HepG2 (cell line): ENCODE results near the gene LGI4.

Experiments
- GPN1 ChIP-seq: sonication (generic); formaldehyde crosslinking; IDR thresholded peaks from 2 replicates; pipeline ENCODE4 v1.5.1; 2020; ENCODE audit warnings: missing genetic modification reagents, borderline replicate concordance
- NCOA2 ChIP-seq: sonication (generic); formaldehyde crosslinking; IDR thresholded peaks from 2 replicates; pipeline ENCODE4 v1.8.0; 2022; ENCODE audit warnings: inconsistent platforms
- PCBP2 ChIP-seq: fragments of 200-400 bp; formaldehyde crosslinking; optimal IDR thresholded peaks from 2 replicates; pipeline ENCODE3; 2018; ENCODE audit warnings: low read length, low read depth; ENCODE audit not compliant: poor library complexity, severe bottlenecking
- RXRA ChIP-seq: sonication (generic); formaldehyde crosslinking; IDR thresholded peaks from 2 replicates; pipeline ENCODE4 v1.5.1; 2020; ENCODE audit warnings: missing genetic modification reagents
- ZFX ChIP-seq: sonication (generic); formaldehyde crosslinking; IDR thresholded peaks from 2 replicates; pipeline ENCODE4 v1.4.0; 2020; ENCODE audit warnings: mild to moderate bottlenecking, low read depth, missing genetic modification reagents, moderate library complexity
- ZNF713 ChIP-seq: sonication (generic); formaldehyde crosslinking; IDR thresholded peaks from 2 replicates; pipeline ENCODE4 v1.4.0; 2020; ENCODE audit warnings: mild to moderate bottlenecking, missing genetic modification reagents

GRCh38 chr19:35130761-35131720 is 3.8 kb downstream of the LGI4 start:
- TF ChIP-seq PCBP2 (no peak), GPN1 (no peak), ZNF713 (no peak), ZFX (CRISPR knock-in tag) (peak; percentile 91), RXRA (CRISPR knock-in tag) (peak; percentile 84; the same call in 1 of the 2 replicates), NCOA2 (CRISPR knock-in tag) (no peak)
